RWPE2 (cell line): ENCODE results near the gene TRPV4.

Experiments
- ATAC-seq: fragments of 200-7000 bp; cut with Tn5 transposase; 3 replicates; pipeline ENCODE4 v1.9.1; 2021; ENCODE audit warnings: low read depth
- DNase-seq: peaks from one replicate; pipeline ENCODE4 v3.0.0-alpha.2; 2020; ENCODE audit warnings: low spot score
- H3K27ac ChIP-seq: fragments of 450-650 bp; 2 replicates; pipeline ENCODE4 v1.5.1; 2017; ENCODE audit warnings: mild to moderate bottlenecking; ENCODE audit not compliant: poor library complexity, severe bottlenecking
- H3K27me3 ChIP-seq: fragments of 250-450 bp; sonication (Bioruptor Pico); 2 replicates; pipeline ENCODE4 v1.5.1; 2021; ENCODE audit warnings: mild to moderate bottlenecking, moderate library complexity; ENCODE audit not compliant: insufficient read depth, poor library complexity, severe bottlenecking
- H3K36me3 ChIP-seq: fragments of 250-450 bp; sonication (Bioruptor Pico); 2 replicates; pipeline ENCODE4 v1.5.1; 2020; ENCODE audit warnings: low read depth, mild to moderate bottlenecking, moderate library complexity
- H3K4me1 ChIP-seq: fragments of 250-450 bp; sonication (Bioruptor Pico); 2 replicates; pipeline ENCODE4 v1.5.1; 2021; ENCODE audit warnings: mild to moderate bottlenecking, moderate library complexity; ENCODE audit not compliant: insufficient read depth, poor library complexity, severe bottlenecking
- H3K4me3 ChIP-seq: fragments of 250-450 bp; sonication (Bioruptor Pico); 2 replicates; pipeline ENCODE4 v1.5.1; 2021; ENCODE audit warnings: mild to moderate bottlenecking, moderate library complexity; ENCODE audit not compliant: severe bottlenecking
- H3K9me3 ChIP-seq: fragments of 250-450 bp; sonication (Bioruptor Pico); 2 replicates; pipeline ENCODE4 v1.5.1; 2021; ENCODE audit warnings: mild to moderate bottlenecking, moderate library complexity; ENCODE audit not compliant: severe bottlenecking
- TF ChIP-seq, protein P1 (sequence below): fragments of 450-650 bp; IDR thresholded peaks from one replicate; pipeline ENCODE4 v1.5.1; 2017; ENCODE audit warnings: mild to moderate bottlenecking, moderate library complexity; ENCODE audit not compliant: poor library complexity, severe bottlenecking

TRPV4 gene

GRCh38 chr12:109820816-109821381 is 12.3 kb downstream of the TRPV4 start:
- no peaks in the 10 kb centered on the region for H3K9me3 ChIP-seq
- DNase-seq: peak; percentile 83
- no peaks in the 10 kb centered on the region for H3K36me3 ChIP-seq
- TF ChIP-seq, protein P1, sequence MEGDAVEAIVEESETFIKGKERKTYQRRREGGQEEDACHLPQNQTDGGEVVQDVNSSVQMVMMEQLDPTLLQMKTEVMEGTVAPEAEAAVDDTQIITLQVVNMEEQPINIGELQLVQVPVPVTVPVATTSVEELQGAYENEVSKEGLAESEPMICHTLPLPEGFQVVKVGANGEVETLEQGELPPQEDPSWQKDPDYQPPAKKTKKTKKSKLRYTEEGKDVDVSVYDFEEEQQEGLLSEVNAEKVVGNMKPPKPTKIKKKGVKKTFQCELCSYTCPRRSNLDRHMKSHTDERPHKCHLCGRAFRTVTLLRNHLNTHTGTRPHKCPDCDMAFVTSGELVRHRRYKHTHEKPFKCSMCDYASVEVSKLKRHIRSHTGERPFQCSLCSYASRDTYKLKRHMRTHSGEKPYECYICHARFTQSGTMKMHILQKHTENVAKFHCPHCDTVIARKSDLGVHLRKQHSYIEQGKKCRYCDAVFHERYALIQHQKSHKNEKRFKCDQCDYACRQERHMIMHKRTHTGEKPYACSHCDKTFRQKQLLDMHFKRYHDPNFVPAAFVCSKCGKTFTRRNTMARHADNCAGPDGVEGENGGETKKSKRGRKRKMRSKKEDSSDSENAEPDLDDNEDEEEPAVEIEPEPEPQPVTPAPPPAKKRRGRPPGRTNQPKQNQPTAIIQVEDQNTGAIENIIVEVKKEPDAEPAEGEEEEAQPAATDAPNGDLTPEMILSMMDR: no peak
- peak overlapping the region; percentile 76 for H3K27ac ChIP-seq
- ATAC-seq: peak; percentile 64
- no peak overlapping the region for H3K4me3 ChIP-seq
- H3K27me3 ChIP-seq: no peaks in the 10 kb centered on the region
- peaks cover 47% of the 10 kb centered on the region for H3K4me1 ChIP-seq

- Histone ChIP-seq H3K4me1 (peaks cover 47% of the 10 kb centered on the region), H3K27me3 (no peaks in the 10 kb centered on the region), H3K36me3 (no peaks in the 10 kb centered on the region), H3K4me3 (no peak overlapping the region), H3K27ac (peak overlapping the region; percentile 76), H3K9me3 (no peaks in the 10 kb centered on the region)
- ATAC-seq: peak; percentile 79
- TF ChIP-seq, protein P1: no peak
- DNase-seq: no peak
These were observed 14.2 kb downstream of the TRPV4 start for GRCh38 chr12:109818905-109819500.

- Histone ChIP-seq H3K36me3 (no peaks in the 10 kb centered on the region), H3K27ac (peak overlapping the region; percentile 76), H3K4me1 (peaks cover 44% of the 10 kb centered on the region), H3K4me3 (no peak overlapping the region), H3K27me3 (no peaks in the 10 kb centered on the region), H3K9me3 (no peaks in the 10 kb centered on the region)
- no peak for DNase-seq
- ATAC-seq: no peak
- TF ChIP-seq, protein P1: no peak
These were observed 14.9 kb downstream of the TRPV4 start for GRCh38 chr12:109818253-109818652.

DNA sequence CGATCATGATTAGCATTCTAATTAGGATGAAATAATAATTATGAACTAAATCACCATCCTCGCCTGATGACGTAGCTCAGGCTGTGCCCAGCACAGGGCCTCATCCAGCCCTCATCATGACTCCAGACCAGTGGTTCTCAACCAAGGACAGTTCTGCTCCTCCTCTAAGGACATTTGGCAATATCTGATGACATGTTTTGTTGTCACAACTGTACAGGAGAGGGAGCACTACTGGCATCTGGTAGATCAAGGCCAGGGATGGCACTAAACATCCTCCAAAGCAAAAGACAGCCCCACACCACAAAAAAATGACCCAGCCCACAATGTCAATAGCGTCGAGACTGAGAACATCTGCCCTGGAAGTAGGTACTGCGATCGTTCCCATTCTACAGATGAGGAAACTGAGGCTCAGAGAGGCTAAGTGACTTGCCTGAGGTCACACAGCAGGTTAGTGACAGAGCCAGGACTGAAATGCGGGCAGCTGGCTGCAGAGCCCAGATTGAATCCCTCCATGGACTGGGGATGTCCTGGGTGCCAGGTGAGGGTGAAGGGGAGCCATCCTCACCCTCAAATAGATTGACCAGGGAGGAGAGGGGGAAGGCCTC is 15.5 kb downstream of the TRPV4 start:
- Histone ChIP-seq H3K4me1 (peaks cover 38% of the 10 kb centered on the region), H3K27me3 (no peaks in the 10 kb centered on the region), H3K4me3 (no peak overlapping the region), H3K36me3 (no peaks in the 10 kb centered on the region), H3K27ac (no peak overlapping the region), H3K9me3 (no peaks in the 10 kb centered on the region)
- DNase-seq (no peak), ATAC-seq (no peak)
- TF ChIP-seq, protein P1: no peak

DNA sequence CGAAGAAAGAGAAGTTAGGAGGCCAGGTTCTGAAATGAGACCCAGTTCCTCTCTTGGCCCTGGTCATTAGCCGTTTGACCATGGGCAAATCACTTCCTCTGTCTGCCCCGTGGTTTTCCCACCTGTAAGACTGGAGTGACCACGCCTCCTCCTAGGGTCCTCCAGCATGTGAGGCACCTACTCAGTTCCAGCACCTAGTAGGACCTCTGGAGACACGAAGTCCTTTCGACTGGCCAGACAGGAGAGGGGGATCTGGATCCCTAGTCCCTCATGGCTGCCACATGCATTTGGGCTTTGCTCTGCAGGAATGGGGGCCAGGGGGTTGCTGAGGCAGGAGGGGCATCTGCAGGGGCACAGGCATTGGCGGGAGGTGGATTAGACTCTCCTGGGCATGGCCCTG is 16.3 kb downstream of the TRPV4 start:
- no peak overlapping the region for H3K4me3 ChIP-seq
- H3K27me3 ChIP-seq: no peaks in the 10 kb centered on the region
- H3K4me1 ChIP-seq: peaks cover 30% of the 10 kb centered on the region
- no peaks in the 10 kb centered on the region for H3K9me3 ChIP-seq
- H3K27ac ChIP-seq: no peak overlapping the region
- TF ChIP-seq, protein P1: no peak
- DNase-seq: no peak
- no peaks in the 10 kb centered on the region for H3K36me3 ChIP-seq
- no peak for ATAC-seq
